22Rv1 (cell line): ENCODE measurements around the gene PARD3B.

Experiments
- CTCF ChIP-seq: fragments of 450-650 bp; IDR thresholded peaks from 2 replicates; pipeline ENCODE4 v1.5.1; 2017; ENCODE audit warnings: mild to moderate bottlenecking
- ZFX ChIP-seq: fragments of 450-650 bp; IDR thresholded peaks from 2 replicates; pipeline ENCODE4 v1.6.1; 2017; ENCODE audit warnings: antibody characterized with exemption, borderline replicate concordance

DNA sequence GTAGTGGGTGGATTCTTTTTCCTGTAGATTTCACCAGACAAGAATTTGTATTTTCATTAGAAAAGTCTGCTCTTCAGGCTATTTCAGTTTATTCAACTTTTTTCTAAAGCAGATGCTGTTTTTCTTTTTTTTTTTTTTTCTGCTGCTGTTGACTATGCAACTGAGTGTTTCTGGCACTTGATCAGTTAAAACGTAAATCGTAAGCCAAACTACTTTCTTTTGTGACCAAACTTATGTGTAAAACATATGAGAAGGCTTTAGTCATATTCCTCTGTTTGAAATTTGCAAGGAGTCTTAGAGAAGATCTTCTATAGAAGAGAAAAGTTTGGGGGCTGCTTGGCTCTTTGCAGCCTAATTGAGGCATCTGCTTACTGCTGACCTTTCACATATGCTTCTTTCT lies 170.1 kb downstream of the PARD3B start:
- TF ChIP-seq CTCF (no peak), ZFX (no peak)
